Skeletal muscle satellite cell (primary cell): ENCODE measurements around the gene TLCD3B.
A peak's percentile ranks its signal among the peaks of the same experiment; 100 is the strongest.

Source experiments
- H3K27me3 ChIP-seq: 2 replicates; pipeline ENCODE4 v1.7.0; 2013; ENCODE audit warnings: low read length; ENCODE audit not compliant: control insufficient read depth, insufficient read depth
- H3K36me3 ChIP-seq: 2 replicates; pipeline ENCODE4 v1.7.0; 2013; ENCODE audit warnings: mild to moderate bottlenecking, control low read depth, low read length; ENCODE audit not compliant: insufficient read depth
- H3K4me1 ChIP-seq: 2 replicates; pipeline ENCODE4 v1.7.0; 2013; ENCODE audit warnings: low read length; ENCODE audit not compliant: control insufficient read depth, insufficient read depth
- H3K4me2 ChIP-seq: 2 replicates; pipeline ENCODE4 v1.7.0; 2013; ENCODE audit warnings: mild to moderate bottlenecking, low read length
- H3K4me3 ChIP-seq: 2 replicates; pipeline ENCODE4 v1.7.0; 2013; ENCODE audit warnings: low read length
- H3K9ac ChIP-seq: 2 replicates; pipeline ENCODE4 v1.7.0; 2013; ENCODE audit warnings: mild to moderate bottlenecking, low read depth, low read length, moderate library complexity
- H3K9me3 ChIP-seq: replicated peaks from 2 replicates; pipeline ENCODE4 v1.7.0; 2013; ENCODE audit warnings: mild to moderate bottlenecking, control low read depth, low read length

Gene TLCD3B

GRCh38 chr16:30067584-30067916 lies 36.5 kb upstream of the TLCD3B start:
- H3K4me3 ChIP-seq: peak overlapping the region; percentile 93
- H3K36me3 ChIP-seq: peaks cover 67% of the 10 kb centered on the region
- H3K9ac ChIP-seq: peak overlapping the region; percentile 94
- peaks cover 50% of the 10 kb centered on the region for H3K4me1 ChIP-seq
- no peaks in the 10 kb centered on the region for H3K27me3 ChIP-seq
- peak overlapping the region; percentile 99 for H3K4me2 ChIP-seq
- no peaks in the 10 kb centered on the region for H3K9me3 ChIP-seq

GRCh38 chr16:30066761-30067583 lies 35.9 kb upstream of the TLCD3B start:
- H3K9ac ChIP-seq: peak overlapping the region; percentile 94
- no peaks in the 10 kb centered on the region for H3K9me3 ChIP-seq
- H3K4me2 ChIP-seq: peak overlapping the region; percentile 99
- peaks cover 62% of the 10 kb centered on the region for H3K36me3 ChIP-seq
- no peaks in the 10 kb centered on the region for H3K27me3 ChIP-seq
- peaks cover 50% of the 10 kb centered on the region for H3K4me1 ChIP-seq
- H3K4me3 ChIP-seq: peak overlapping the region; percentile 93

DNA sequence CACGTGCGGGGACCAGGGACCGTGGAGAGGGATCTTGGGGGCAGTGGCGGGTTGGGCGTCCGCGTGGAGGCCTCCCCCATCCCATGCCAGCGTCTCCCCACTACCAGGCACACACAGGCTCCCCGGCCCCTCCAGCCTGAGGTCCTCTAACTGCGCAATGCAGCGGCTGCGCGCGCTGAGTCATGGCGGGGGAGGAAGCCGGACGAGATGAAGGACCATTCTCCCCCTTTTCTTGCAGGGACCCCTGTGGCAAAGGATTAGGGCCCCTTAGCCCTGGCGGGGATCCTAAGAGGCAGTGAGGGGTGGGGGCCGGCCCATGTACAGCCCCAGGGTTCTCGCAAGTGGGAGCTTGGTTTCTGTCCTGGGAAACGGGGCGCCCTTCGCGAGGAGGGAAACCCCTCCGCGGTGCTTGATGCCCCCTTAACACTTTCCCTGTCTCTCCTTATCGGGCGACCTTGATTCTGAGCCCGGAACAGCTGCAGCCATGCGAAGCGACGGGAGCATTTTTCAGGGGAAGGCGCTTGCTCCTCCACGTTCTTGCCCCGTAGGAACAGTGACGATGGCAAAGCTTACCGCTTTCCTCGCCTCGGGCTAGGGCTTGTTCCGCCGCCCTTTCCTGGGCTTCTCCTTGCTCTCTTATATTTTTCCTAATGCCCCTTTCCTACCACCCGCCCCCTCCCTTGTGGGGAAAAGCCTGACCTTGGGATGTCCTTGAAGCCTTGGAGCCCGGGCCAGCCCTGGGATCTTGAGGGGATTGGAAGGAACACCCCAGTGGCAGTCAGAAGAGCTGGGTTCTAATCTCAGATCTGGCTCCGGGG lies 35.1 kb upstream of the TLCD3B start:
- peak overlapping the region; percentile 94 for H3K9ac ChIP-seq
- H3K27me3 ChIP-seq: no peaks in the 10 kb centered on the region
- peak overlapping the region; percentile 93 for H3K4me3 ChIP-seq
- peaks cover 50% of the 10 kb centered on the region for H3K4me1 ChIP-seq
- peak overlapping the region; percentile 99 for H3K4me2 ChIP-seq
- H3K9me3 ChIP-seq: no peaks in the 10 kb centered on the region
- peaks cover 53% of the 10 kb centered on the region for H3K36me3 ChIP-seq

GRCh38 chr16:30065102-30065942 lies 34.3 kb upstream of the TLCD3B start, which contains the start of gene ALDOA:
ALDOA (plus strand) TSS chr16:30065760; CDS start chr16:30066898, 1,138 bp downstream.
- peaks cover 45% of the 10 kb centered on the region for H3K36me3 ChIP-seq
- peak within 1 kb of the TSS; percentile 94 for H3K9ac ChIP-seq
- H3K4me1 ChIP-seq: peaks cover 48% of the 10 kb centered on the region
- H3K27me3 ChIP-seq: no peaks in the 10 kb centered on the region
- H3K4me3 ChIP-seq: peak within 1 kb of the TSS; percentile 93
- no peaks in the 10 kb centered on the region for H3K9me3 ChIP-seq
- H3K4me2 ChIP-seq: peak within 1 kb of the TSS; percentile 99

GRCh38 chr16:30064729-30065101 lies 33.6 kb upstream of the TLCD3B start:
- Histone ChIP-seq H3K27me3 (no peaks in the 10 kb centered on the region), H3K4me1 (peaks cover 42% of the 10 kb centered on the region), H3K9ac (peak overlapping the region; percentile 89), H3K4me2 (peak overlapping the region; percentile 92), H3K4me3 (peak overlapping the region; percentile 76), H3K36me3 (peaks cover 39% of the 10 kb centered on the region), H3K9me3 (no peaks in the 10 kb centered on the region)

GRCh38 chr16:30063893-30064728 lies 33.0 kb upstream of the TLCD3B start:
- Histone ChIP-seq H3K9ac (peak overlapping the region; percentile 89), H3K9me3 (no peaks in the 10 kb centered on the region), H3K27me3 (no peaks in the 10 kb centered on the region), H3K4me3 (peak overlapping the region; percentile 76), H3K4me1 (peaks cover 35% of the 10 kb centered on the region), H3K36me3 (peaks cover 33% of the 10 kb centered on the region), H3K4me2 (peak overlapping the region; percentile 92)

GRCh38 chr16:30063278-30063892 lies 32.3 kb upstream of the TLCD3B start:
- Histone ChIP-seq H3K9me3 (no peaks in the 10 kb centered on the region), H3K4me3 (peak overlapping the region; percentile 76), H3K36me3 (peaks cover 26% of the 10 kb centered on the region), H3K4me1 (peaks cover 28% of the 10 kb centered on the region), H3K27me3 (no peaks in the 10 kb centered on the region), H3K4me2 (peak overlapping the region; percentile 92), H3K9ac (peak overlapping the region; percentile 89)

GRCh38 chr16:30060836-30061554 lies 29.9 kb upstream of the TLCD3B start:
- H3K9me3 ChIP-seq: no peaks in the 10 kb centered on the region
- peaks cover 15% of the 10 kb centered on the region for H3K4me1 ChIP-seq
- no peak overlapping the region for H3K4me3 ChIP-seq
- no peak overlapping the region for H3K9ac ChIP-seq
- no peaks in the 10 kb centered on the region for H3K27me3 ChIP-seq
- H3K4me2 ChIP-seq: no peak overlapping the region
- peaks cover 3% of the 10 kb centered on the region for H3K36me3 ChIP-seq

DNA sequence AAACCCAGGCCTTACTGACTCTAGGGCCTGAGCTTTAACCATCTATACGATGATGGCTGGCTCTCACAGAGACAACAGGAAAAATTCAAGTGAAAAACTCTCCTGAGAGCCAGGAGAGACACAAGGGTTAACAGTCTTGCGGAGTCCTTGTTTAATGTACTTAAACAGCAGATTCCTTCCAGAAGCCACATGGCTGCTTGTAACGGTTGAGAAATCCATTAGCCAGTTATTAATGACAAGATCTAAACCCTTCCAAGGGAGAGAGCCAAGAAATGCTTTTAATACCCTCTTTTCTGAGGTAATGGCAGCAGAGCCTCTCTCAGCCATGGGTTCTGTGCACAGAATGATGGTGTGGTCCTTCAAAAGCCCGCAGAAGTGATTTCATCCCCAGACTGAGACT lies 29.3 kb upstream of the TLCD3B start:
- Histone ChIP-seq H3K27me3 (no peaks in the 10 kb centered on the region), H3K9ac (no peak overlapping the region), H3K36me3 (peaks cover 3% of the 10 kb centered on the region), H3K9me3 (no peaks in the 10 kb centered on the region), H3K4me3 (no peak overlapping the region), H3K4me2 (no peak overlapping the region), H3K4me1 (peaks cover 15% of the 10 kb centered on the region)
